SK-N-SH (cell line): ENCODE measurements around the gene OPCML. TPM values are rescaled to one million over a fixed set of nuclear protein-coding genes. Genes with fewer than 3 reads are reported as not detected.

Experiments used
- CTCF ChIA-PET: fragments of 300-600, 350-600 bp; formaldehyde crosslinking; extraction: SDS; loops from one replicate; lab custom pipeline; 2021; lab: Yijun Ruan, JAX
- POLR2A ChIA-PET: fragments of 350-600 bp; sonication (Branson Sonifier 250); formaldehyde crosslinking; extraction: SDS; loops from one replicate; lab custom pipeline; 2020; ENCODE audit warnings: antibody characterized with exemption, inconsistent platforms; lab: Yijun Ruan, JAX
- DNase-seq: peaks from one replicate; pipeline ENCODE4 v3.0.0; 2012
- H2AFZ ChIP-seq: fragments of 200-600 bp; sonication (generic); 2 replicates; pipeline ENCODE4 v1.8.1; 2016; ENCODE audit warnings: antibody characterized with exemption, mild to moderate bottlenecking, low read depth
- H3F3A ChIP-seq: fragments of 200-600 bp; sonication (generic); replicated peaks from 2 replicates; pipeline ENCODE3; 2016; ENCODE audit warnings: antibody characterized with exemption, mild to moderate bottlenecking; ENCODE audit not compliant: insufficient read depth
- H3K27ac ChIP-seq, 2 experiments: fragments of 200-500 bp in 1 of 2; fragments of 200-600 bp in 1 of 2; sonication (Bioruptor generic) in 1 of 2; sonication (generic), shearing (Covaris generic) in 1 of 2; 2 replicates each; pipeline versions ENCODE4 v1.5.1 to v1.6.1; 2014 to 2016; ENCODE audit warnings: low read depth in 2 of 2, inconsistent platforms in 1 of 2, low read length in 1 of 2, mild to moderate bottlenecking in 1 of 2, mixed read lengths in 1 of 2
- H3K27me3 ChIP-seq: fragments of 200-600 bp; sonication (generic), shearing (Covaris generic); 2 replicates; pipeline ENCODE4 v1.6.1; 2016; ENCODE audit warnings: mixed run types; ENCODE audit not compliant: insufficient read depth
- H3K36me3 ChIP-seq, 2 experiments: fragments of 200-500 bp in 1 of 2; fragments of 200-600 bp in 1 of 2; sonication (Bioruptor generic) in 1 of 2; sonication (generic) in 1 of 2; replicated peaks in 1 of 2; 2 replicates each; pipeline versions ENCODE3 to v1.5.1; 2014 to 2016; ENCODE audit warnings: low read length in 1 of 2, mild to moderate bottlenecking in 1 of 2; ENCODE audit not compliant: insufficient read depth in 2 of 2, control insufficient read depth in 1 of 2
- H3K4me1 ChIP-seq, 2 experiments: fragments of 200-500 bp in 1 of 2; fragments of 200-600 bp in 1 of 2; sonication (Bioruptor generic) in 1 of 2; sonication (generic), shearing (Covaris generic) in 1 of 2; 2 replicates each; pipeline versions ENCODE4 v1.5.1 to v1.6.1; 2014 to 2016; ENCODE audit warnings: low read depth in 1 of 2, low read length in 1 of 2, mixed run types in 1 of 2; ENCODE audit not compliant: insufficient read depth in 2 of 2, control insufficient read depth in 1 of 2
- H3K4me2 ChIP-seq: fragments of 200-600 bp; sonication (generic), shearing (Covaris generic); 2 replicates; pipeline ENCODE4 v1.6.1; 2017; ENCODE audit warnings: mixed run types
- H3K4me3 ChIP-seq, 2 experiments: fragments of 200-500 bp in 1 of 2; fragments of 200-600 bp in 1 of 2; sonication (Bioruptor generic) in 1 of 2; sonication (generic), shearing (Covaris generic) in 1 of 2; 2 replicates each; pipeline versions ENCODE4 v1.5.1 to v1.8.1; 2014 to 2016; ENCODE audit warnings: low read depth in 2 of 2, inconsistent platforms in 1 of 2, low read length in 1 of 2, mild to moderate bottlenecking in 1 of 2, mixed read lengths in 1 of 2, moderate library complexity in 1 of 2
- H3K79me2 ChIP-seq: fragments of 200-600 bp; sonication (generic); 2 replicates; pipeline ENCODE4 v1.8.1; 2017; ENCODE audit warnings: mild to moderate bottlenecking; ENCODE audit not compliant: insufficient read depth
- H3K9ac ChIP-seq: fragments of 200-600 bp; sonication (generic); 2 replicates; pipeline ENCODE4 v1.6.1; 2017; ENCODE audit warnings: mixed run types
- H3K9me2 ChIP-seq: fragments of 200-600 bp; sonication (generic); 2 replicates; pipeline ENCODE4 v1.6.1; 2017; ENCODE audit warnings: mixed run types
- H3K9me3 ChIP-seq: fragments of 200-600 bp; sonication (generic); 2 replicates; pipeline ENCODE4 v1.6.1; 2017; ENCODE audit warnings: mixed run types, mild to moderate bottlenecking, moderate library complexity
- H4K20me1 ChIP-seq: fragments of 200-600 bp; sonication (generic); 2 replicates; pipeline ENCODE4 v1.6.1; 2017; ENCODE audit warnings: mild to moderate bottlenecking, mixed run types; ENCODE audit not compliant: insufficient read depth
- CHD2 ChIP-seq: fragments of 150-350 bp; IDR thresholded peaks from 2 replicates; pipeline ENCODE4 v1.6.1; 2018; ENCODE audit warnings: low read length; ENCODE audit not compliant: partially characterized antibody
- EP300 ChIP-seq, 2 experiments: IDR thresholded peaks; 2 replicates each; pipeline versions ENCODE4 v1.4.0 to v1.6.1; 2012; ENCODE audit warnings: borderline replicate concordance in 1 of 2, low read depth in 1 of 2, low read length in 1 of 2
- EZH2phosphoT487 ChIP-seq: fragments of 200-600 bp; sonication (generic); IDR thresholded peaks from 2 replicates; pipeline ENCODE4 v1.6.1; 2017; ENCODE audit warnings: low read depth, mixed run types, mild to moderate bottlenecking, antibody characterized with exemption, moderate library complexity, borderline replicate concordance
- FOXJ3 ChIP-seq: sonication (generic); formaldehyde crosslinking; IDR thresholded peaks from 2 replicates; pipeline ENCODE4 v1.5.1; 2020; ENCODE audit warnings: mild to moderate bottlenecking, missing genetic modification reagents
- GABPA ChIP-seq: IDR thresholded peaks from 2 replicates; pipeline ENCODE4 v1.4.0; 2012; ENCODE audit warnings: low read depth, mild to moderate bottlenecking
- GATA2 ChIP-seq: sonication (generic); formaldehyde crosslinking; IDR thresholded peaks from 2 replicates; pipeline ENCODE4 v1.5.0; 2020; ENCODE audit warnings: mild to moderate bottlenecking, missing genetic modification reagents
- MXI1 ChIP-seq: IDR thresholded peaks from 2 replicates; pipeline ENCODE4 v1.6.1; 2012; ENCODE audit warnings: mild to moderate bottlenecking, low read depth, low read length, improper control_type of control experiment
- NRF1 ChIP-seq: IDR thresholded peaks from 2 replicates; pipeline ENCODE4 v1.6.1; 2012; ENCODE audit warnings: low read depth, mild to moderate bottlenecking, low read length
- PBX3 ChIP-seq: IDR thresholded peaks from 2 replicates; pipeline ENCODE4; 2012
- RFX5 ChIP-seq: IDR thresholded peaks from 2 replicates; pipeline ENCODE4 v1.6.1; 2012; ENCODE audit warnings: mild to moderate bottlenecking, improper control_type of control experiment, low read length
- SMC3 ChIP-seq: IDR thresholded peaks from 2 replicates; pipeline ENCODE4 v1.6.1; 2012; ENCODE audit warnings: low read depth, low read length, improper control_type of control experiment
- TEAD4 ChIP-seq: IDR thresholded peaks from 2 replicates; pipeline ENCODE4 v1.4.0; 2012; ENCODE audit warnings: mild to moderate bottlenecking, borderline replicate concordance; ENCODE audit not compliant: insufficient read depth
- USF1 ChIP-seq: IDR thresholded peaks from 2 replicates; pipeline ENCODE4 v1.4.0; 2012; ENCODE audit warnings: low read depth, borderline replicate concordance
- USF2 ChIP-seq: fragments of 150-350 bp; IDR thresholded peaks from 2 replicates; pipeline ENCODE4 v1.6.1; 2017; ENCODE audit warnings: antibody characterized with exemption, low read length, low read depth, borderline replicate concordance
- YY1 ChIP-seq: IDR thresholded peaks from 2 replicates; pipeline ENCODE4 v1.4.0; 2012; ENCODE audit warnings: low read depth, mild to moderate bottlenecking
- WGBS: methylation state at CpG from one replicate; pipeline ENCODE4 v1.1.6; 2017; ENCODE audit warnings: low lambda C conversion rate; 5-methylcytosine and 5-hydroxymethylcytosine counted together
- polyA plus RNA-seq, 3 experiments: library from polyadenylated mRNA; depleted of rRNA; stranded (reverse); fragments of >200 nt; gene quantifications; 2 replicates each; pipeline ENCODE4 v1.2.3, GENCODE V29; 2012
- TF ChIP-seq, protein P1 (sequence below): IDR thresholded peaks from 2 replicates; pipeline ENCODE4 v1.6.1; 2012; ENCODE audit warnings: mild to moderate bottlenecking, low read depth, low read length, moderate library complexity
- TF ChIP-seq, protein P2 (sequence below): fragments of 200-600 bp; sonication (generic); IDR thresholded peaks from 2 replicates; pipeline ENCODE4 v1.6.1; 2017; ENCODE audit warnings: antibody characterized with exemption, mild to moderate bottlenecking, moderate library complexity

OPCML gene
- polyA plus RNA-seq, 1 of the 3 experiments (the other 2 are of a cell fraction) = not detected

- WGBS = 2% methylated on average over 1 of the region's 1 CpG
- H3K4me2 ChIP-seq = no peak overlapping the region
- no peaks in the 10 kb centered on the region for H4K20me1 ChIP-seq
- no peak for DNase-seq
- no peaks in the 10 kb centered on the region for H3F3A ChIP-seq
- H3K79me2 ChIP-seq = no peaks in the 10 kb centered on the region
- H2AFZ ChIP-seq = no peak overlapping the region
- ChIA-PET CTCF (no interaction called here), POLR2A (no interaction called here)
- H3K4me3 ChIP-seq = no peak overlapping the region
- no peaks in the 10 kb centered on the region for H3K36me3 ChIP-seq
- no peaks in the 10 kb centered on the region for H3K27me3 ChIP-seq
- H3K9ac ChIP-seq = no peak overlapping the region
- H3K9me3 ChIP-seq = no peaks in the 10 kb centered on the region
- no peak overlapping the region for H3K27ac ChIP-seq
- peaks cover 0 to 3% of the 10 kb centered on the region in 2 experiments; a peak in 1 of 4 replicates for H3K4me1 ChIP-seq
- no peaks in the 10 kb centered on the region for H3K9me2 ChIP-seq
- TF ChIP-seq TEAD4 = no peak
- TF ChIP-seq FOXJ3 (CRISPR knock-in tag) = no peak
- no peak for TF ChIP-seq USF2
- no peak for TF ChIP-seq GATA2 (CRISPR knock-in tag)
- TF ChIP-seq NRF1 = no peak
- TF ChIP-seq MXI1 = no peak
- no peak for TF ChIP-seq USF1
- TF ChIP-seq PBX3 = no peak
- TF ChIP-seq YY1 = no peak
- no peak for TF ChIP-seq EZH2phosphoT487
- no peak for TF ChIP-seq CHD2
- no peak for TF ChIP-seq EP300 (IDR thresholded peaks at IDR 0.05; ENCODE audit: borderline replicate concordance in 1 of 2, low read depth in 1 of 2, low read length in 1 of 2)
- no peak for TF ChIP-seq RFX5
- no peak for TF ChIP-seq SMC3
- TF ChIP-seq, protein P1, sequence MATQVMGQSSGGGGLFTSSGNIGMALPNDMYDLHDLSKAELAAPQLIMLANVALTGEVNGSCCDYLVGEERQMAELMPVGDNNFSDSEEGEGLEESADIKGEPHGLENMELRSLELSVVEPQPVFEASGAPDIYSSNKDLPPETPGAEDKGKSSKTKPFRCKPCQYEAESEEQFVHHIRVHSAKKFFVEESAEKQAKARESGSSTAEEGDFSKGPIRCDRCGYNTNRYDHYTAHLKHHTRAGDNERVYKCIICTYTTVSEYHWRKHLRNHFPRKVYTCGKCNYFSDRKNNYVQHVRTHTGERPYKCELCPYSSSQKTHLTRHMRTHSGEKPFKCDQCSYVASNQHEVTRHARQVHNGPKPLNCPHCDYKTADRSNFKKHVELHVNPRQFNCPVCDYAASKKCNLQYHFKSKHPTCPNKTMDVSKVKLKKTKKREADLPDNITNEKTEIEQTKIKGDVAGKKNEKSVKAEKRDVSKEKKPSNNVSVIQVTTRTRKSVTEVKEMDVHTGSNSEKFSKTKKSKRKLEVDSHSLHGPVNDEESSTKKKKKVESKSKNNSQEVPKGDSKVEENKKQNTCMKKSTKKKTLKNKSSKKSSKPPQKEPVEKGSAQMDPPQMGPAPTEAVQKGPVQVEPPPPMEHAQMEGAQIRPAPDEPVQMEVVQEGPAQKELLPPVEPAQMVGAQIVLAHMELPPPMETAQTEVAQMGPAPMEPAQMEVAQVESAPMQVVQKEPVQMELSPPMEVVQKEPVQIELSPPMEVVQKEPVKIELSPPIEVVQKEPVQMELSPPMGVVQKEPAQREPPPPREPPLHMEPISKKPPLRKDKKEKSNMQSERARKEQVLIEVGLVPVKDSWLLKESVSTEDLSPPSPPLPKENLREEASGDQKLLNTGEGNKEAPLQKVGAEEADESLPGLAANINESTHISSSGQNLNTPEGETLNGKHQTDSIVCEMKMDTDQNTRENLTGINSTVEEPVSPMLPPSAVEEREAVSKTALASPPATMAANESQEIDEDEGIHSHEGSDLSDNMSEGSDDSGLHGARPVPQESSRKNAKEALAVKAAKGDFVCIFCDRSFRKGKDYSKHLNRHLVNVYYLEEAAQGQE = no peak
- no peak for TF ChIP-seq GABPA
- TF ChIP-seq, protein P2, sequence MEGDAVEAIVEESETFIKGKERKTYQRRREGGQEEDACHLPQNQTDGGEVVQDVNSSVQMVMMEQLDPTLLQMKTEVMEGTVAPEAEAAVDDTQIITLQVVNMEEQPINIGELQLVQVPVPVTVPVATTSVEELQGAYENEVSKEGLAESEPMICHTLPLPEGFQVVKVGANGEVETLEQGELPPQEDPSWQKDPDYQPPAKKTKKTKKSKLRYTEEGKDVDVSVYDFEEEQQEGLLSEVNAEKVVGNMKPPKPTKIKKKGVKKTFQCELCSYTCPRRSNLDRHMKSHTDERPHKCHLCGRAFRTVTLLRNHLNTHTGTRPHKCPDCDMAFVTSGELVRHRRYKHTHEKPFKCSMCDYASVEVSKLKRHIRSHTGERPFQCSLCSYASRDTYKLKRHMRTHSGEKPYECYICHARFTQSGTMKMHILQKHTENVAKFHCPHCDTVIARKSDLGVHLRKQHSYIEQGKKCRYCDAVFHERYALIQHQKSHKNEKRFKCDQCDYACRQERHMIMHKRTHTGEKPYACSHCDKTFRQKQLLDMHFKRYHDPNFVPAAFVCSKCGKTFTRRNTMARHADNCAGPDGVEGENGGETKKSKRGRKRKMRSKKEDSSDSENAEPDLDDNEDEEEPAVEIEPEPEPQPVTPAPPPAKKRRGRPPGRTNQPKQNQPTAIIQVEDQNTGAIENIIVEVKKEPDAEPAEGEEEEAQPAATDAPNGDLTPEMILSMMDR = no peak
Observed at GRCh38 chr11:132824642-132825041, 707.7 kb downstream of the OPCML start.
